ENCODE measurements around the gene CHEK2.

Gene CHEK2

DNA sequence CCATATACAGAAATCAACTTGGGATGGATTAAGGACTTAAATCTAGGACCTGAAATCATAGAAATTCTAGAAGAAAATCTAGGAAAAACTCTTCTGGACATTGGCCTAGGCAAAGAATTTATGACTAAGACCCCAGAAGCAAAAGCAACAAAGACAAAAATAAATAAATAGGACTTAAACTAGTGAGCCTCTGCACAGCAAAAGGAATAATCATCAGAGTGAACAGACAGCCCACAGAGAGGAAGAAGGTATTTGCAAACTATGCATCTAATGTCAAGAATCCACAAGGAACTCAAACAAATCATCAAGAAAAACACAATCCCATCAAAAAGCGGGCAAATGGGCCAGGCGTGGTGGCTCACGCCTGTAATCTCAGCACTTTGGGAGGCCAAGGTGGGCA is 94.4 kb downstream of the CHEK2 start:
- H3K27ac Mint-ChIP-seq = no peak overlapping the region
- no peaks in the 10 kb centered on the region for H3K36me3 Mint-ChIP-seq (ENCODE audit: low read depth)
- no peak overlapping the region for H3K4me3 Mint-ChIP-seq
- peaks cover 73% of the 10 kb centered on the region for H3K27me3 Mint-ChIP-seq (ENCODE audit: low read depth)
- no peaks in the 10 kb centered on the region for H3K4me1 Mint-ChIP-seq (ENCODE audit: low read depth)
- H3K9me3 Mint-ChIP-seq = no peaks in the 10 kb centered on the region

DNA sequence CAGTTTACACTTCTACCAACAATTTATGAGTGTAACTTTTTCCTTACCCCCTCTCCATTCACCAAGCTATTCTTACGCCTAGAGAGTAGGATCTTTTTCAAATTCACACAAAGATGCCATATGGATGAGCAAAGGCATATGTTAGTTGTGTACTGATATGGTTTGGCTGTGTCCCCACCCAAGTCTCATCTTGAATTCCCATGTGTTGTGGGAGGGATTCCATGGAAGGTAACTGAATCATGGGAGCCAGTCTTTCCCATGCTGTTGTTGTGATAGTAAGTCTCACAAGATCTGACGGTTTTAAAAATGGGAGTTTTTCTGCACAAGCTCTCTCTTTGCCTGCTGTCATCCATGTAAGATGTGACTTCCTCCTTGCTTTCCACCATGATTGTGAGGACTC is 102.3 kb downstream of the CHEK2 start:
- Mint-ChIP-seq H3K9me3 (no peaks in the 10 kb centered on the region), H3K27me3 (ENCODE audit: low read depth) (peaks cover 64% of the 10 kb centered on the region), H3K4me3 (no peak overlapping the region), H3K4me1 (ENCODE audit: low read depth) (no peaks in the 10 kb centered on the region), H3K27ac (no peak overlapping the region), H3K36me3 (ENCODE audit: low read depth) (no peaks in the 10 kb centered on the region)
